Stimulated activated CD8-positive, alpha-beta memory T cell treated with anti-CD3 and anti-CD28 coated beads, Interleukin-7, amount 100 ng/mL, for 48 hours (primary cell): ENCODE data around the gene KLF7.
"Not testable (repeated sequence)": the region's sequence is repeated elsewhere in the genome, so short reads cannot be mapped to it uniquely, and the experiment has no call there.

Experiments used
- DNase-seq, 2 donors: peaks; one replicate each; pipeline ENCODE4 v3.0.0-alpha.2; 2020; ENCODE audit warnings: low read depth in 1 of 2; ENCODE audit errors: extremely low read depth in 1 of 2

Gene KLF7

DNA sequence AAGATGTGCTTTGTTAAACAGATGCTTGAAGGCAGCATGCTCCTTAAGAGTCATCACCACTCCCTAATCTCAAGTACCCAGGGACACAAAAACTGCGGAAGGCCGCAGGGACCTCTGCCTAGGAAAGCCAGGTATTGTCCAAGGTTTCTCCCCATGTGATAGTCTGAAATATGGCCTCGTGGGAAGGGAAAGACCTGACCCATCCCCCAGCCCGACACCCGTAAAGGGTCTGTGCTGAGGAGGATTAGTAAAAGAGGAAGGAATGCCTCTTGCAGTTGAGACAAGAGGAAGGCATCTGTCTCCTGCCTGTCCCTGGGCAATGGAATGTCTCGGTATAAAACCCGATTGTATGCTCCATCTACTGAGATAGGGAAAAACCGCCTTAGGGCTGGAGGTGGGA, 128.7 kb downstream of the KLF7 start:
- DNase-seq: not testable (repeated sequence)

DNA sequence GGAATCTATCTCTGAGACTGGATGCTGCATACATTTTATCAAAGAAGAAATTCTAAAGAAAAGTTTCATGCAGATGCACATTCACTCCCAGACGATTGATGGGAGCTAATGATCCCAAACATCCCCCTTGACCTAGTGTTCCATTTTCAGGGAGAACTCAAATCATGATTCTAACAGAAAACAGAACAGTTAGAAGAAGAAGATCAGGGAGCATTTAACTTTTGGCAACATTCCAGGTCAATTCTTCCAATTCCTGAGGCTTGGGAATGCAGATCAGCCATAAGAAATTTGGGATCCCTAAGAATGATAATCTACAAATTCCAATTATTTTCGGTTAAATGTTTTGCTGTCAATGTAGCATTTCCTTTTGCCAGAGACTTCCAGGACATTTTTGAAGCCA, 129.9 kb downstream of the KLF7 start:
- no peak for DNase-seq

DNA sequence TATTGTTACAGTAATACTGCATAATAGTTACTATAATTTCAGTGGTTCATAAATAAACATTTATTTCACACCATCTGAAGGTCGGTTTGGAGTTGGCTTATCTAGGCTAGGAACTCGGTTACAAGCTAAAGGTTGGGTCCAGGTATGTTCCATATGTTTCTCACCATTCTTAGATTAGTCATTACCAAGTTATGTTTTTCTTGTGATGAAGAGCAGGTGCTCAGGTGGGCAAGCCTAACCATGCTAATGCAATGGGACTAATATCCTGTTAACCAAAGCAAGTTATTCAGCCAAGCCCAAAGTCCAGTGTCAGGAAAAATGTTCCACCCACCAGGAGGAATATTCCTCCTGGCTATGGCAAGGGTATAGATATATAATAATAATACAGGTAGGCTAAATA, 133.3 kb downstream of the KLF7 start:
- no peak for DNase-seq
